GM12873 (cell line): Measurements from ENCODE around the gene RPL39L.

ENCODE experiments used
- TF ChIP-seq, protein P1 (sequence below): IDR thresholded peaks from 2 replicates; pipeline ENCODE4 v1.5.1; 2012; ENCODE audit warnings: low read depth, mild to moderate bottlenecking, moderate library complexity, low read length, control low read depth; ENCODE audit not compliant: insufficient read depth; ENCODE audit errors: missing control alignments

Gene RPL39L

DNA sequence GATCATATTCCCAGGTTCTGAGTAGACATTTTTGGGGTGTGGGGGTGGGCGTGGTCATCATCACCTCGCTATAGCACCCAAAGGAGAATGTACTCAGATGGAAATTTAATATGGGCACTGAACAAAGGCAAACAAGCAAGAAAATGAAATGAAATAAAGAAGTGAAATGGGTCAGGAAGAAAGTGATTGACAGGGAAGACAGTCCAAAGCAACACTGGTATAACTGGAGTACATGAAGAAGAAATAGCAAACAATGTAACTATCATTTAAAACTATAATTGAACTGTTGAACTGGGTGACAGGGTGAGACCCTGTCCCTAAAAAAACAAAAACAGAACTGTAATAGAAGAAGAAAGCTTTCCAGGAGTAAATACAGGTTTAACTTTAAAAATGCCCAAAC, 24.8 kb downstream of the RPL39L start:
- TF ChIP-seq, protein P1, sequence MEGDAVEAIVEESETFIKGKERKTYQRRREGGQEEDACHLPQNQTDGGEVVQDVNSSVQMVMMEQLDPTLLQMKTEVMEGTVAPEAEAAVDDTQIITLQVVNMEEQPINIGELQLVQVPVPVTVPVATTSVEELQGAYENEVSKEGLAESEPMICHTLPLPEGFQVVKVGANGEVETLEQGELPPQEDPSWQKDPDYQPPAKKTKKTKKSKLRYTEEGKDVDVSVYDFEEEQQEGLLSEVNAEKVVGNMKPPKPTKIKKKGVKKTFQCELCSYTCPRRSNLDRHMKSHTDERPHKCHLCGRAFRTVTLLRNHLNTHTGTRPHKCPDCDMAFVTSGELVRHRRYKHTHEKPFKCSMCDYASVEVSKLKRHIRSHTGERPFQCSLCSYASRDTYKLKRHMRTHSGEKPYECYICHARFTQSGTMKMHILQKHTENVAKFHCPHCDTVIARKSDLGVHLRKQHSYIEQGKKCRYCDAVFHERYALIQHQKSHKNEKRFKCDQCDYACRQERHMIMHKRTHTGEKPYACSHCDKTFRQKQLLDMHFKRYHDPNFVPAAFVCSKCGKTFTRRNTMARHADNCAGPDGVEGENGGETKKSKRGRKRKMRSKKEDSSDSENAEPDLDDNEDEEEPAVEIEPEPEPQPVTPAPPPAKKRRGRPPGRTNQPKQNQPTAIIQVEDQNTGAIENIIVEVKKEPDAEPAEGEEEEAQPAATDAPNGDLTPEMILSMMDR = no peak

DNA sequence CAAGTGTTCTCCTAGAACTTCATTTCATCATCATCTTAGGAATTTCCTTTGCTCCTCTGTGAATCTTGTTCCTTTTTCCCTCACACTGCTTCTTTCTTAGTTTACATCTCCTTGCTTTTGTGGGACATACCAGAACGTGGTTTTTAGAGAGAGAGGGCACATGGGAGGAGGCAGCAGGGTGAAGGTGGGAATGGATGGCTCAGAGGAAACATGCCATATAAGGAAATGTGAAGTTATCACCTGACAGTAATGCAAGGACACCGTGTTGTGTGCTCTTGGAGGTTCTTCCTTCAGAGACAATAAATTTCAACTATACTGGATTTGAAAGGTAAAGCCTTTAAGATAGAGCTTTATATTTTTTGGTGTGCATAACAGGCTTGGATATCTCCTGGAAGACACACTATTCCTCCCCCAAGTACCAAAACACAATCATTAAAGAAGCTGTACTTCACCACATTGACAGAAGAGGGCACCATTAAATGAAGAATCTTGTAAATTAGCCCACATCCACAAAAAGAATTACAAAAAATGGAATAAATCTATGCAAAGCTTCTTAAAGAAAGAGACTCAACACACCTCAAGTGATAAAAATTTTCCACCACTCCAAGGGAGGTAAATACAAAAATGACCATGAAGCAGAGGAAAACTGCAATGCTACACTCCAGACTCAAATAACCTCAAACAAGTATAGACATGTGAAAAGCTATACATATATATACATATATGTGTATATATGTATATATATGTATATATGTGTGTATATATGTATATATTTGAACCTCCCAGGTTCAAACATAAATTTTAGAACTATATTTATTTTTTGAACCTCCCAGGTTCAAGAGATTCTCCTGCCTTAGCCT, 26.1 kb downstream of the RPL39L start:
- TF ChIP-seq, protein P1 = peak; percentile 55

DNA sequence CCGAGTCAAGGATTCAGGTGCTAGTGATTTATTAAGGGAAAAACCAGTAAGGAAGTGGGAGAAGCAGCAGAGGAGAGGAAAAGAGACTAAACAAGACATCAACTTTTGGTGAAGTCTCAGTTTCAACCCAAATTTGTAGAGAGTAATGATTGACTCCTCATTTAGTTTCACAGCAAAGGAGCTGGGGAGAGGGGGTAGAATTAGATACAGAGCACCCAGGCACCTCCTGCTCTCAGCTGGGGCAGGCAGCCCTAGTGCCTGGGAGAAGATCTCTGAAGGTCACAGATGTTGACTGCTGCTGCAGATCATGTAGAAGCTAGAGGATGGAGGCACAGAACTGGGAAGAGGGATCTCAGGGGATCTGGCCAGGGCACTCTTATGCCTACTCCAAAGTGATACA, 29.1 kb downstream of the RPL39L start:
- TF ChIP-seq, protein P1 = no peak

DNA sequence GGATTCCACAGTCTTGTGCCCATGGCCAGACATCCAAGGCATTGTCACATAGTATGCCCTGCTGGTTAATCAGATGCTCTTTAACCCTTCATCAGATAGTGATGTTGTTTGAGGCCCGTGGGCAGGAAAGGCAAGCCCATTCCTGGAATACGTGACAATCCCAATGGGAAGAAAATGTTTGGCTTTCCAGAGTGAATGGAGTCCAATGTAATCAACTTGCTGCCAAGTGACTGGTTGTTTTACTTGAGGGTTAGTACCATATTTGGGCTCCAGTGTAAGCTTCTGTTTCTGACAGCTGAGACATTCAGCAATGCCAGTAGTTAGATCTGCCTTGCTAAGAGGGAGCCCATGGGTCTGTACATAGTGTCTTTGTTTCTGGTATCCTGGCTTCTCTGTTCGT, 31.3 kb downstream of the RPL39L start:
- TF ChIP-seq, protein P1 = no peak

DNA sequence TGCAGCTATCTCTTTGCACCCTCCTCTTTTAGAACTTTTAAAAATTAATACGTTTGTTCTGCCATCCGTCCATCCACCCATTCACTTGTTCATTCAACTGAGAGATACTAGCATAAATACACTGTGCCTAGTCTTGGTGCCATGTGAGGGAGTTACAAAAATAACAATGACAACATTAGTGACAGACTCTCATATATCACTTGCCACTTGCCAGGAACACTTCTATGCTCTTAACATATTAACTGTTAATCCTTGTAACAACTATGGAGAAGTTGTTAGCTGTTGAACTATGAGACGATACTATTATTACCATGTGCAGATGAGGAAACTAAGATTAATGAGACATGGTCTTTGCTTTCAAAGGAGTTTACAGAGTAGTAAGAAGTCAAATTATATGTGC, 33.6 kb downstream of the RPL39L start:
- TF ChIP-seq, protein P1 = no peak

DNA sequence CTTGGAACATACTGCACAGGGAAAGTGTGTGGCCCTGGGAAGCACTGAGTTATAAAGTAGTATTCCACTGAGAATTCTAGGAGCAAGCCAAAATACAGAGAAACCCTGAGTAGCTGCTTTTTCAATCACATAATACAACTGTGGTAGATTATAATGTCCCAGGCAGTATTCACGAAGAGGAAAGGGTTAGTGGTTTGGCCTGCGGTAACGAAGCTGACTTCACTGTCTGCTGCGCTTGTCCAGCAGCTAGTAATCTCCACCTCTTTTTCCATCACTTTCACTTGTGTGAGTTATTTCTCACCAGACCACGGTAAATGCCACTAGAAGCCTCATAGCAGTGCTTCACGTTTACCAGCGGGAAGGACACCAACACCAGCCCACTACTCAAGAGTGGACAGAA, 34.4 kb downstream of the RPL39L start:
- TF ChIP-seq, protein P1 = no peak

DNA sequence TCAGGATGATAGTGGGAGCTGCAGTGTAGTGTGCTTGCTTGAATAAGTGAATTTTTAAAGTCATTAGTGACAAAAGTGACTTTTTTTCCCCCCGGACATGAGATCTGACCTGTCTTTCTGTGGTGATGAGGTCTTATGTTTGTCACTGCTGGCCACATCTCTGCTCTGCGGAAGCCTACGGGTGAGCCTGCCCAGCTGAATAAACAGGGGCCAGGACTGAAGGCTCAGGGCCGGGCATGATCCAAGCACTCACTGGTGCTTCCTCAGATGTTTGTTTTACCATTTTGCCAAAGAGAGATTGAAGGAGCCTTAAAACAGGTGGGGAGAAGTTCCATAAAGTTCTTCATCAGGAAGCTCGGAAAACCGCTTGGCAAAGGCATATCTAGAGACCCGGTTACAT, 35.0 kb downstream of the RPL39L start:
- TF ChIP-seq, protein P1 = no peak
